ENCODE measurements around the gene SPATA13.
"Not testable (repeated sequence)": the region's sequence is repeated elsewhere in the genome, so short reads cannot be mapped to it uniquely, and the experiment has no call there.

SPATA13 gene

DNA sequence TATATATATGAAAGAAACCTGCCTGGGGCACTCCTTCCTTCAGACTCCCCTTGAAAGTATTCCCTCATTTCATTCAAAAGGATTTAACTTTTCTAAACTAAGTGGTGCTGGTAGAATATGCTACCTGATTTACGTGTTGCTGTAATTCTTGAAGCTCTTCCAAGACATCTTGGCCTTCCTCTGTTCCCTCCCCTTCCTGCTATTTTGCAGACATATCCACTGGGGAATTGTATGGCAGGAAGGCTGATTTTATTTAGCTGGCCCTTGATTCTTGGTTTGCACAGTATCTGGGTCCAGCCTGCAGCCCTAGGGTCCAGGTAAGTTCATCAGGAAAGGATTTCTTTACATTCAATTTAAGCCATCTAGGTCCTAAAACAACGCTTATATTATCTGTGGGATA, 148.8 kb downstream of the SPATA13 start, which contains the start of gene C1QTNF9:
TSS of gene C1QTNF9 (plus strand) at position 281 of the 400 bp plus-strand sequence. CDS start 6,424 bp downstream, outside the sequence.
- not testable (repeated sequence) for TF ChIP-seq RAD21 (IDR thresholded peaks at IDR 0.05; ENCODE audit: low read depth); EP300 (IDR thresholded peaks at IDR 0.05; ENCODE audit: borderline replicate concordance); EGR1 (IDR thresholded peaks at IDR 0.05)

DNA sequence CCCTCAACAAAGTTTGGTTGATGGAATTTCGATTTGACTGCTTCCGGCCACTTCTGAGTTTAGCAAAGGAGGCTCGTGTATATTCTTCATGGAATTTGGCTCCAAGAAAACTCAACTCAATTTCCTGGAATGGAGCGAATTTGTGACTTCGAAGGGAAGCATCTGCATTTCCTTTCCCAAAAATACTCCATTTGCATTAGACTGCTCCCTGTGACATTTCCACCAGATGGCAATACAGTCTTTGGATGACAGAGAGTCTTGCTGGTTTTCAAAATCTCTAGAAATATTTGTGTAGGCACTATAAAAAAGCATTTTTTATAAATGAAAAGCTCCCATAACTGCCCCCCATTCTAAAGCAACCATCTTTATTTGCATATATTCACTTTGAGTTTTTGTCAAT, 152.9 kb downstream of the SPATA13 start:
- TF ChIP-seq RAD21 (IDR thresholded peaks at IDR 0.05; ENCODE audit: low read depth): peak; percentile 38
- TF ChIP-seq TEAD4 (IDR thresholded peaks at IDR 0.05): no peak

DNA sequence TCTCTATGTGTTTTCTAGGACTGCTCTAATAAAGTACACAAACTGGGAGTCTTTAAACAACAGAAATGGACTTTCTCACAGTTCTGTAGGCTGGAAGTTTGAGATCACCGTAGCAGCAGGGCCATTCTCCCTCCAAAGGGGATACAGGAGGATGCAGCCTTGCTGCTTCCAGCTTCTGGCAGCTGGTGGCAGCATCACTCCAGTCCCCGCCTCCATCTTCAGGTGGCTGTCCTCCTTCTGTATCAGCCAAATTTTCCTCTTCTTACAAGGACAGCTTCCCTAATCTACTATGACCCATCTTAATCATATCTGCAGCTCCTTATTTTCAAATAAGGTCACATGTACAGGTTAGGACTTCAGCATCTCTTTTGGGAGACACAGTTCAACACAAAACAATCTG, 161.9 kb downstream of the SPATA13 start:
- TF ChIP-seq RAD21 (IDR thresholded peaks at IDR 0.05; ENCODE audit: low read depth): peak; percentile 48

DNA sequence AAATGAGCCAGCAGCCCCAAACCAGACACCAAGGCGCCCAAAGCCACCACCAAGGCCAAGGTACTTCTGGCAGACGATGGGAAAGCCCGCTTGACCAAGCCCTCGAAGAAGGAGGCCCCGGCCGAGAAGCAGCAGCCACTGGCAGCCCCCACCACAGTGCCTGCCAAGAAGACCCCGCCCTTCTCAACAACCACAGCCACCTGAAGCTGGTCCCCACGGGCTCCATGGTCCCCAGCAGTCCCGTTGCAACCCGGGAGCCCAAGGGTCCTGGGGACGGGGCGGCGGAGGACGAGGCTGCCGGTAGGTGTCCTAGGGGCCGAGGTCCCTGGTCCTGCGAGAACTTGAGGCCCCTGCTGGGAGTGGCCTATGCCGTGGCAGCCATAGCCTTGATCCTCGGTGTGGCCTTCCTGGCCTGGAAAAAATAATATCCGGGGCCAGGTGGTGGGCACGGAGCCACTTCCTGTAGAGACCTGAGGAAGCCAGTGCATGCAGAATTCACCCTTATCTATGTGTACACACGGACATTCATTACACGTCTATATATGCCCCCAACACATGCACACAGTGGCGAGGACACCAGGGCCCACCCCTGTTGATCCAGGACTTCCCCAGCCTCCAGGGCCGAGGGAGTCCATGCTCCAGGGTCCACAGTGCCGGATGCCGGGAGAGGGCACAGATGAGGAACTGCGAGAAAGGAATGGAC, 162.7 kb downstream of the SPATA13 start:
- TF ChIP-seq TAF1 (IDR thresholded peaks at IDR 0.05; ENCODE audit: low read depth): no peak
- no peak for TF ChIP-seq ZBTB7A (IDR thresholded peaks at IDR 0.05; ENCODE audit: low read depth)
- no peak for TF ChIP-seq FOXM1 (IDR thresholded peaks at IDR 0.05; ENCODE audit: borderline replicate concordance, low read depth)
- TF ChIP-seq EGR1 (IDR thresholded peaks at IDR 0.05): no peak
- TF ChIP-seq TCF12 (IDR thresholded peaks at IDR 0.05; ENCODE audit: low read depth): no peak
- TF ChIP-seq CREB1 (IDR thresholded peaks at IDR 0.05; ENCODE audit: low read depth): no peak
- no peak for TF ChIP-seq RAD21 (IDR thresholded peaks at IDR 0.05; ENCODE audit: low read depth)
- TF ChIP-seq, protein P1, sequence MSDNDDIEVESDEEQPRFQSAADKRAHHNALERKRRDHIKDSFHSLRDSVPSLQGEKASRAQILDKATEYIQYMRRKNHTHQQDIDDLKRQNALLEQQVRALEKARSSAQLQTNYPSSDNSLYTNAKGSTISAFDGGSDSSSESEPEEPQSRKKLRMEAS (IDR thresholded peaks at IDR 0.05): no peak
- no peak for TF ChIP-seq CEBPB (IDR thresholded peaks at IDR 0.05)
- no peak for TF ChIP-seq EP300 (IDR thresholded peaks at IDR 0.05; ENCODE audit: borderline replicate concordance)
- no peak for TF ChIP-seq YY1 (IDR thresholded peaks at IDR 0.05; ENCODE audit: low read depth)
- TF ChIP-seq NFIC (IDR thresholded peaks at IDR 0.05): no peak
- TF ChIP-seq, protein P2, sequence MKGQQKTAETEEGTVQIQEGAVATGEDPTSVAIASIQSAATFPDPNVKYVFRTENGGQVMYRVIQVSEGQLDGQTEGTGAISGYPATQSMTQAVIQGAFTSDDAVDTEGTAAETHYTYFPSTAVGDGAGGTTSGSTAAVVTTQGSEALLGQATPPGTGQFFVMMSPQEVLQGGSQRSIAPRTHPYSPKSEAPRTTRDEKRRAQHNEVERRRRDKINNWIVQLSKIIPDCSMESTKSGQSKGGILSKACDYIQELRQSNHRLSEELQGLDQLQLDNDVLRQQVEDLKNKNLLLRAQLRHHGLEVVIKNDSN (IDR thresholded peaks at IDR 0.05): no peak
- TF ChIP-seq, protein P3, sequence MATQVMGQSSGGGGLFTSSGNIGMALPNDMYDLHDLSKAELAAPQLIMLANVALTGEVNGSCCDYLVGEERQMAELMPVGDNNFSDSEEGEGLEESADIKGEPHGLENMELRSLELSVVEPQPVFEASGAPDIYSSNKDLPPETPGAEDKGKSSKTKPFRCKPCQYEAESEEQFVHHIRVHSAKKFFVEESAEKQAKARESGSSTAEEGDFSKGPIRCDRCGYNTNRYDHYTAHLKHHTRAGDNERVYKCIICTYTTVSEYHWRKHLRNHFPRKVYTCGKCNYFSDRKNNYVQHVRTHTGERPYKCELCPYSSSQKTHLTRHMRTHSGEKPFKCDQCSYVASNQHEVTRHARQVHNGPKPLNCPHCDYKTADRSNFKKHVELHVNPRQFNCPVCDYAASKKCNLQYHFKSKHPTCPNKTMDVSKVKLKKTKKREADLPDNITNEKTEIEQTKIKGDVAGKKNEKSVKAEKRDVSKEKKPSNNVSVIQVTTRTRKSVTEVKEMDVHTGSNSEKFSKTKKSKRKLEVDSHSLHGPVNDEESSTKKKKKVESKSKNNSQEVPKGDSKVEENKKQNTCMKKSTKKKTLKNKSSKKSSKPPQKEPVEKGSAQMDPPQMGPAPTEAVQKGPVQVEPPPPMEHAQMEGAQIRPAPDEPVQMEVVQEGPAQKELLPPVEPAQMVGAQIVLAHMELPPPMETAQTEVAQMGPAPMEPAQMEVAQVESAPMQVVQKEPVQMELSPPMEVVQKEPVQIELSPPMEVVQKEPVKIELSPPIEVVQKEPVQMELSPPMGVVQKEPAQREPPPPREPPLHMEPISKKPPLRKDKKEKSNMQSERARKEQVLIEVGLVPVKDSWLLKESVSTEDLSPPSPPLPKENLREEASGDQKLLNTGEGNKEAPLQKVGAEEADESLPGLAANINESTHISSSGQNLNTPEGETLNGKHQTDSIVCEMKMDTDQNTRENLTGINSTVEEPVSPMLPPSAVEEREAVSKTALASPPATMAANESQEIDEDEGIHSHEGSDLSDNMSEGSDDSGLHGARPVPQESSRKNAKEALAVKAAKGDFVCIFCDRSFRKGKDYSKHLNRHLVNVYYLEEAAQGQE (IDR thresholded peaks at IDR 0.05; ENCODE audit: low read depth): no peak
- TF ChIP-seq TEAD4 (IDR thresholded peaks at IDR 0.05): no peak

DNA sequence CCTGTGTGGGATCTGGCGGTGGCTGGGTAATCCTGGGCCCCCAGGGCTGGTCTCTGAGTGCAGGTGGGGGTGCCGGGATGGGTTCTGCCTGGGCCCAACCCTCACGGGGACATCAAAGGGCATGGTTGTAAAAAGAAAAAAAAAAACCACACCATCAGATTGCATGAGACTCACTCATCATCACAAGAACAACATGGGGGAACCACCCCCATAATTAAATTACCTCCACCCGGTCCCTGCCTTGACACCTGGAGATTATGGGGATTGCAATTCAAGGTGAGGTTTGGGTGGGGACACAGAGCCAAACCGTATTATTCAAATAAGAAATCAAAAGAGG, 163.2 kb downstream of the SPATA13 start:
- TF ChIP-seq, protein P1 (IDR thresholded peaks at IDR 0.05): no peak
- no peak for TF ChIP-seq CEBPB (IDR thresholded peaks at IDR 0.05)
- TF ChIP-seq CREB1 (IDR thresholded peaks at IDR 0.05; ENCODE audit: low read depth): no peak
- TF ChIP-seq NFIC (IDR thresholded peaks at IDR 0.05): no peak
- TF ChIP-seq EGR1 (IDR thresholded peaks at IDR 0.05): no peak
- no peak for TF ChIP-seq FOXM1 (IDR thresholded peaks at IDR 0.05; ENCODE audit: borderline replicate concordance, low read depth)
- TF ChIP-seq, protein P3 (IDR thresholded peaks at IDR 0.05; ENCODE audit: low read depth): no peak
- no peak for TF ChIP-seq TCF12 (IDR thresholded peaks at IDR 0.05; ENCODE audit: low read depth)
- TF ChIP-seq ZBTB7A (IDR thresholded peaks at IDR 0.05; ENCODE audit: low read depth): no peak
- no peak for TF ChIP-seq TAF1 (IDR thresholded peaks at IDR 0.05; ENCODE audit: low read depth)
- no peak for TF ChIP-seq RAD21 (IDR thresholded peaks at IDR 0.05; ENCODE audit: low read depth)
- TF ChIP-seq YY1 (IDR thresholded peaks at IDR 0.05; ENCODE audit: low read depth): no peak

DNA sequence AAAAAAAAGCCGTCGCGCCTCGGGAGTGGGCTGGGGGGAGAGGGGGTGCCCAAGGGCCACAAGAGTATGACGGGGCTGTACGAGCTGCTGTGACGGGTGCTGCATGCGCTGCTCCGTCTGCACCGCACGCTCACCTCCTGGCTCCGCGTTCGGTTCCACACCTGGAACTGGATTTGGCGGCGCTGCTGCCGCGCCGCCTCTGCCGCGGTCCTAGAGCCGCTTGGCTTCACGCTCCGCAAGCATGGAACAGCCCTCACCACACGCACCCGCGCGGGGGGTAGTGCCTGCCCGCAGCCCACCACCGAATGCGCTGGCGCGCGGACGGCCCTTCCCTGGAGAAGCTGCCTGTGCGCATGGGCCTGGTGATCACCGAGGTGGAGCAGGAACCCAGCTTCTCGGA, 167.6 kb downstream of the SPATA13 start:
- TF ChIP-seq ZBTB7A (IDR thresholded peaks at IDR 0.05; ENCODE audit: low read depth) (no peak), TCF12 (IDR thresholded peaks at IDR 0.05; ENCODE audit: low read depth) (no peak), TAF1 (IDR thresholded peaks at IDR 0.05; ENCODE audit: low read depth) (no peak), CEBPB (IDR thresholded peaks at IDR 0.05) (no peak), EGR1 (IDR thresholded peaks at IDR 0.05) (no peak), TEAD4 (IDR thresholded peaks at IDR 0.05) (no peak), YY1 (IDR thresholded peaks at IDR 0.05; ENCODE audit: low read depth) (no peak), FOXM1 (IDR thresholded peaks at IDR 0.05; ENCODE audit: borderline replicate concordance, low read depth) (no peak), NFIC (IDR thresholded peaks at IDR 0.05) (no peak), EP300 (IDR thresholded peaks at IDR 0.05; ENCODE audit: borderline replicate concordance) (no peak), CREB1 (IDR thresholded peaks at IDR 0.05; ENCODE audit: low read depth) (no peak)
- TF ChIP-seq, protein P3 (IDR thresholded peaks at IDR 0.05; ENCODE audit: low read depth): no peak
- TF ChIP-seq, protein P2 (IDR thresholded peaks at IDR 0.05): no peak
- TF ChIP-seq, protein P1 (IDR thresholded peaks at IDR 0.05): no peak
